Activated B cell treated with CpG ODN at 0.5 μM for 24 hours (primary cell): ENCODE data around the gene TMEM140. TPM values are rescaled to one million over a fixed set of nuclear protein-coding genes. Genes with fewer than 3 reads are reported as not detected.

Experiments used
- ATAC-seq: fragments of 200-7000 bp; cut with Tn5 transposase; one replicate; pipeline ENCODE4 v1.10.0; 2021; ENCODE audit warnings: low read depth, mild to moderate bottlenecking, moderate library complexity
- CTCF ChIA-PET: fragments of 350-600 bp; sonication (Branson Sonifier 250); formaldehyde crosslinking; loops from one replicate; lab custom pipeline; 2021; ENCODE audit warnings: antibody characterized with exemption; lab: Charles Lee
- POLR2A ChIA-PET: fragments of 350-600 bp; sonication (Branson Sonifier 250); formaldehyde crosslinking; loops from one replicate; lab custom pipeline; 2021; ENCODE audit warnings: antibody characterized with exemption; lab: Charles Lee
- DNase-seq: peaks from one replicate; pipeline ENCODE4 v3.0.0; 2022
- H3K27ac Mint-ChIP-seq: one replicate; pipeline ENCODE4 v1.8.0; 2020; ENCODE audit warnings: mixed read lengths
- H3K27me3 Mint-ChIP-seq: one replicate; pipeline ENCODE4 v1.8.0; 2021; ENCODE audit warnings: mixed read lengths
- H3K36me3 Mint-ChIP-seq: one replicate; pipeline ENCODE4 v1.8.0; 2021; ENCODE audit warnings: low read depth, mixed read lengths
- H3K4me1 Mint-ChIP-seq: one replicate; pipeline ENCODE4 v1.8.0; 2021; ENCODE audit warnings: mixed read lengths
- H3K4me3 Mint-ChIP-seq: one replicate; pipeline ENCODE4 v1.8.0; 2020; ENCODE audit warnings: mild to moderate bottlenecking, mixed read lengths
- H3K9me3 Mint-ChIP-seq: one replicate; pipeline ENCODE4 v1.8.0; 2020; ENCODE audit warnings: mixed read lengths
- intact Hi-C: fragments of 100-400 bp; cut with micrococcal nuclease; formaldehyde crosslinking; loops from one replicate; pipeline ENCODE4 v1.15.1; 2024
- total RNA-seq: library from RNA; stranded (reverse); gene quantifications from 2 replicates; pipeline ENCODE4 v1.2.3, GENCODE V29; 2022
- TF ChIP-seq, protein P1 (sequence below): fragments of 200-600 bp; IDR thresholded peaks from one replicate; pipeline ENCODE4 v1.8.0; 2022; ENCODE audit warnings: antibody characterized with exemption, mild to moderate bottlenecking

TMEM140 gene
- total RNA-seq, 1 donor from 2014 or later = 20.9 TPM

DNA sequence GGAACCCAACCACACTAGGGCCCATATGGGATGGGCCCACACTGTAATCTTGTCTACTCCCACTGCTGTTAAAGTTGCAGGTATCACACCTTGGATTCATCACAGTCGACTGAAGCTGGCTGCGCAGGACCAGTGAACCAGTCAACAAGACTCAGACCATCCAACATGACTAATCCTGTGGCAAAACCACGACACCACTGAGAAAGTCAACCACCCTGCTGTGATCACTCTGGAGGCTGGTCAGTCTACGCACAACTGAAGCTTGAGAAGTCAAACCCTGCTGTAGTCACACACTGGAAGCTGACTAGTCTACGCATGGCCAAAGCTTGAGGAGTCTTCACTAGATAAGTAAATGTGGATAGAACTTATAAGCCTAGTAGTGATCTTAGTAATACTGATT is 32.2 kb downstream of the TMEM140 start:
- peaks cover 22% of the 10 kb centered on the region for H3K9me3 Mint-ChIP-seq
- ChIA-PET POLR2A (interaction anchor here (1.0 to 4.2 kb wide), 3 partner anchors 8 to 31 kb away, joined by 5 to 18 read pairs (median 14); partner anchors contain the start of genes CYREN and WDR91), CTCF (interaction anchor here (0.8 to 1.2 kb wide), 3 partner anchors 9 to 100 kb away, joined by 3 read pairs; no protein-coding TSS in a partner anchor)
- no peak overlapping the region for H3K27ac Mint-ChIP-seq
- TF ChIP-seq, protein P1, sequence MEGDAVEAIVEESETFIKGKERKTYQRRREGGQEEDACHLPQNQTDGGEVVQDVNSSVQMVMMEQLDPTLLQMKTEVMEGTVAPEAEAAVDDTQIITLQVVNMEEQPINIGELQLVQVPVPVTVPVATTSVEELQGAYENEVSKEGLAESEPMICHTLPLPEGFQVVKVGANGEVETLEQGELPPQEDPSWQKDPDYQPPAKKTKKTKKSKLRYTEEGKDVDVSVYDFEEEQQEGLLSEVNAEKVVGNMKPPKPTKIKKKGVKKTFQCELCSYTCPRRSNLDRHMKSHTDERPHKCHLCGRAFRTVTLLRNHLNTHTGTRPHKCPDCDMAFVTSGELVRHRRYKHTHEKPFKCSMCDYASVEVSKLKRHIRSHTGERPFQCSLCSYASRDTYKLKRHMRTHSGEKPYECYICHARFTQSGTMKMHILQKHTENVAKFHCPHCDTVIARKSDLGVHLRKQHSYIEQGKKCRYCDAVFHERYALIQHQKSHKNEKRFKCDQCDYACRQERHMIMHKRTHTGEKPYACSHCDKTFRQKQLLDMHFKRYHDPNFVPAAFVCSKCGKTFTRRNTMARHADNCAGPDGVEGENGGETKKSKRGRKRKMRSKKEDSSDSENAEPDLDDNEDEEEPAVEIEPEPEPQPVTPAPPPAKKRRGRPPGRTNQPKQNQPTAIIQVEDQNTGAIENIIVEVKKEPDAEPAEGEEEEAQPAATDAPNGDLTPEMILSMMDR = no peak
- H3K36me3 Mint-ChIP-seq = peaks cover 65% of the 10 kb centered on the region
- no peak overlapping the region for H3K4me3 Mint-ChIP-seq
- H3K4me1 Mint-ChIP-seq = no peaks in the 10 kb centered on the region
- DNase-seq (no peak), ATAC-seq (no peak)
- H3K27me3 Mint-ChIP-seq = no peaks in the 10 kb centered on the region
- intact Hi-C loops = no loop called here

DNA sequence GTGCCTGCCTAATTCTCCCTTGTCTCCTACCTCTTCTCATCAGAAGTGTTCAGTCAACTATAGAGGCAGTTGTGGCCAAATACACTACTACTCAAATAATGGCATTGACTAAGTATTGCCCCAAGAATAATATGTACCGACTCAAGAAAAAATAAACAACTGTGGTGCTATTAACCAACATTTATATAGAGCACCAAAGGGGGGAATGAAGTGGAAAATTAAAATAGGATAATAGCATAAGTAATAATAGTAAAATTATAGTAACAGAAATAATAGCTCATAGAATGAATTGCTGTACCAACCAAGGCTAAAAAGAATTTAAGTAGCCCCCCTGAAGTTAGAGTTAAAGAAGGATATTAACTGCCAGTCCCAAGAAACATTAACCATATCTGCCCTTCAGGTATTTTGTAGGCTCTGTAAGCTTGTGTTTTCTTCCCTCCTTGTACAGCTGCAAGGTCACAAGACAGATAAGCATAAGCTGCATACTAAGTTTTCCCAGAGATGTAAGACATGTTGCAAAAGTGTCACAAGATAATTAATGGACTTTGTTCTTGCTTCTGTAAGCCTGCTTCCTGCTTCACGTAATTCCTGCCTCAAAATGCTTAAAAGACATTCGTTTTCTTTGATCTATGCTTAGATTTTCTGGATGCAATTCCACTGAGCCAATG is 33.5 kb downstream of the TMEM140 start:
- peaks cover 22% of the 10 kb centered on the region for H3K9me3 Mint-ChIP-seq
- no peaks in the 10 kb centered on the region for H3K27me3 Mint-ChIP-seq
- ATAC-seq (no peak), DNase-seq (no peak)
- peaks cover 75% of the 10 kb centered on the region for H3K36me3 Mint-ChIP-seq
- ChIA-PET CTCF (interaction anchor here (1.2 to 1.3 kb wide), 2 partner anchors 10 to 31 kb away, joined by 3 read pairs; no protein-coding TSS in a partner anchor), POLR2A (interaction anchor here (4.2 kb wide), 1 partner anchor 11 kb away, joined by 18 read pairs; the partner anchor contains the start of gene CYREN)
- intact Hi-C loops = no loop called here
- H3K4me1 Mint-ChIP-seq = peaks cover 12% of the 10 kb centered on the region
- TF ChIP-seq, protein P1 = no peak
- no peak overlapping the region for H3K4me3 Mint-ChIP-seq
- H3K27ac Mint-ChIP-seq = no peak overlapping the region

DNA sequence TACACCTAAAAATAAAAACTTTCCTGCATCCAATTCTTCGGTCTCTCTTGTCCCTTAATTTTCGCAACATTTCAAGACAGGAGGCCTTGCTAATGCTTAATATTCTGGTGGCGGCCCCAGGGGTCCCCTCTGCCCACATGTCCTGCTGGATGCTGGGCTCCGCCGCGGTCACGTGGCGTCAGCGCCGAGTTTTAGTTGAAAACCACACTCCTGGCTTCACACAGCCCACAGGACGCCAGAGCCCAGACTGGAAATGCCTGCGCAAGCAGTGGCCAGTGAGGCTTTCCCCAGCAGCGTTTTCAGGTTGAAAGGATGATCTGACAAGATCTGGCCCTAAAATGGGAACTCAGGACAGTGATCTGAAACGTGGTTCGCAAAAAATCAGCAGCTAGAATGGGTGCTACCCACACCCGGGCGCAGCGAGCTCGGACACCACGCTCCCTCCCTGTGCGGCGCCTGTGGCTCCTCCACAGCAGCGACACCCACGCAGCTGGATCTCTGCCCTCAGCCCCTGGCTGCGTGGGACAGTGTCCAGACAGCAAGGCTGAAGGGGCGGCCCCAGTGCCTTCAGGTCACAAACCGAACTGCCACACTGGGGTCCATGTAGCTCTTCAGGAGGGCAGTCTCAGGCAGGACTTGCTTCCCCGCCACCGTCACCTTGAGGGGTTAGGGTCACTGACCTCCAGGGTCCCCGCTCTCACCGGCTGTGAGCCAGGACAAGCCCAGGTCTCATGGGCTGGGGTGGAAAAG is 34.2 kb downstream of the TMEM140 start:
- Mint-ChIP-seq H3K4me1 (peaks cover 19% of the 10 kb centered on the region), H3K4me3 (no peak overlapping the region), H3K27me3 (no peaks in the 10 kb centered on the region), H3K27ac (no peak overlapping the region), H3K9me3 (peaks cover 22% of the 10 kb centered on the region), H3K36me3 (peaks cover 78% of the 10 kb centered on the region)
- ChIA-PET CTCF (no interaction called here), POLR2A (interaction anchor here (4.2 kb wide), 1 partner anchor 12 kb away, joined by 18 read pairs; the partner anchor contains the start of gene CYREN)
- TF ChIP-seq, protein P1 = no peak
- ATAC-seq (no peak), DNase-seq (no peak)
- intact Hi-C loops = no loop called here

DNA sequence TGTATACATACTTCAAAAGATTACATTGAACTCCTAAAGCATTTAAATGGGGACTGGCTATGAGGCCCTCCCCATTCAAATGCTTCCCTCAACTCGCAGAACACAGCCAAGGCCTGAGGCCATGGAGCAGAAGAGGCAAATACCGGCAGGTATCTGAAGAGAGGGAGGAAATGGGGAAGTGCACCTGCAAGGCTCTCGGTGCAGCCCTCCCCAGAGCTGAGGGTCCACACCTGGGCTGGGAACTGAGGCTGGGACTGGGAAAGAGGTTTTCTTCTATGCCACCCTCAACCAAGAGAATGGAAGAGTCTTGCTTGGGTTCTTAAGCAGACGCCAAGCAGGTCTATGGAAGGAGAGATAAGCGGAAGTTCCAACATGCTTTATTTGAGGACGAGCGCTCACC is 35.6 kb downstream of the TMEM140 start:
- ATAC-seq (no peak), DNase-seq (no peak)
- TF ChIP-seq, protein P1 = no peak
- H3K27me3 Mint-ChIP-seq = no peaks in the 10 kb centered on the region
- ChIA-PET CTCF (no interaction called here), POLR2A (no interaction called here)
- H3K9me3 Mint-ChIP-seq = peaks cover 22% of the 10 kb centered on the region
- H3K36me3 Mint-ChIP-seq = peaks cover 89% of the 10 kb centered on the region
- H3K4me3 Mint-ChIP-seq = no peak overlapping the region
- H3K27ac Mint-ChIP-seq = no peak overlapping the region
- peaks cover 32% of the 10 kb centered on the region for H3K4me1 Mint-ChIP-seq
- intact Hi-C loops = no loop called here
